Erythroblast (primary cell): ENCODE results near the gene TMC6.

ENCODE experiments used
- GATA1 ChIP-seq: IDR thresholded peaks from 2 replicates; pipeline ENCODE4 v1.6.1; 2011; ENCODE audit warnings: low read depth, mild to moderate bottlenecking, control low read depth, low read length, moderate library complexity
- POLR2A ChIP-seq: IDR thresholded peaks from 2 replicates; pipeline ENCODE4 v1.6.1; 2011; ENCODE audit warnings: mild to moderate bottlenecking, low read length

- TF ChIP-seq POLR2A (no peak), GATA1 (no peak)
Measured at GRCh38 chr17:78111727-78112517, 16.6 kb downstream of the TMC6 start.
